ENCODE measurements around the gene TSHZ2.

DNA sequence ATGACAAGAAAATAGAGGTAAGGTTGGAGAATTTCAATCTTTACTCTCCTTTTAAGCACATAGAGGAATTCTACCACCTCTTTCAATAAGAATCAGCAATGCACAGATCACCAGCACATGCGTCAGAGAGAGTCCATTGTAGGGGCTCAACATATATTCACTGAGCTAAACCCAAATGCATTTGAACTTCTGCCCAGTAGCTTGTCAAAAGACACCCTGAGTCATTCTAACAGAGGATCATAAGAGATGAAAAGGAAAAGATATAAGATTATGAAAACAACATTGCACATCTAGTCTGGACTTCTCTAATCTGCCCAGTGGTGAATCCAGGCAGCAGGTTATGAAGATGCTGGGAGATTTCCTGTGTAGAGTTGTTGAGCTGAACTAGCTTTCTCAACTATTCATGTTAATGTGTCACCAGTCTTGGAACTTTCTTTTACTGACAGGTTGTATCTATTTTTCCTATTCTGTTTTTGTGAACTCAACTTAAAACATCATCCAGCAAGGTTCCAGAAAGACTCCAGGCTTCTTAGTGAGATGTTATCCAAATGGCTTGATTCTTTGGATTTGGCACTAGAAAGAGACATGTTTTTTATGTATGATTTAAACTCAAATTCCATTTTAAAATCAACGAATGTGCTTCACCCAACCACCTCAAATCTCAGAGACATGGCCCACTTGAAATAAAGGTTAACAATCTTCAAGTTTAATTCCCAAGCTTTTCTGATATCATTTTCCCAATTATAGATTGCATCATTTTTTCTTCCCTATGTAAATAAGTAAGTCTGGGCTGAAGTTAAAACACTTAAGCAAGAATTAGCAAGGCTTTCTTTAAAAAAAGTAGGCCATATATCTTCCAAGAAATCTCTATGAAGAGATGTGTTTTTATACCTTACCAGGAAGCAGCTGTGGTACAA, 89.3 kb downstream of the TSHZ2 start:
- TF ChIP-seq, protein P1, sequence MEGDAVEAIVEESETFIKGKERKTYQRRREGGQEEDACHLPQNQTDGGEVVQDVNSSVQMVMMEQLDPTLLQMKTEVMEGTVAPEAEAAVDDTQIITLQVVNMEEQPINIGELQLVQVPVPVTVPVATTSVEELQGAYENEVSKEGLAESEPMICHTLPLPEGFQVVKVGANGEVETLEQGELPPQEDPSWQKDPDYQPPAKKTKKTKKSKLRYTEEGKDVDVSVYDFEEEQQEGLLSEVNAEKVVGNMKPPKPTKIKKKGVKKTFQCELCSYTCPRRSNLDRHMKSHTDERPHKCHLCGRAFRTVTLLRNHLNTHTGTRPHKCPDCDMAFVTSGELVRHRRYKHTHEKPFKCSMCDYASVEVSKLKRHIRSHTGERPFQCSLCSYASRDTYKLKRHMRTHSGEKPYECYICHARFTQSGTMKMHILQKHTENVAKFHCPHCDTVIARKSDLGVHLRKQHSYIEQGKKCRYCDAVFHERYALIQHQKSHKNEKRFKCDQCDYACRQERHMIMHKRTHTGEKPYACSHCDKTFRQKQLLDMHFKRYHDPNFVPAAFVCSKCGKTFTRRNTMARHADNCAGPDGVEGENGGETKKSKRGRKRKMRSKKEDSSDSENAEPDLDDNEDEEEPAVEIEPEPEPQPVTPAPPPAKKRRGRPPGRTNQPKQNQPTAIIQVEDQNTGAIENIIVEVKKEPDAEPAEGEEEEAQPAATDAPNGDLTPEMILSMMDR (IDR thresholded peaks at IDR 0.05), result no peak
- TF ChIP-seq POLR2AphosphoS5 (IDR thresholded peaks at IDR 0.05) (no peak), POLR2A (IDR thresholded peaks at IDR 0.05) (no peak)

Data from breast epithelium (tissue), 3 donors.